DMS79 (cell line): Measurements from ENCODE around the gene MAGI2.
A peak's percentile ranks its signal among the peaks of the same experiment; 100 is the strongest.

Experiments
- DNase-seq: peaks from one replicate; lab custom pipeline; 2025; lab: John Stamatoyannopoulos, UW

MAGI2 gene

DNA sequence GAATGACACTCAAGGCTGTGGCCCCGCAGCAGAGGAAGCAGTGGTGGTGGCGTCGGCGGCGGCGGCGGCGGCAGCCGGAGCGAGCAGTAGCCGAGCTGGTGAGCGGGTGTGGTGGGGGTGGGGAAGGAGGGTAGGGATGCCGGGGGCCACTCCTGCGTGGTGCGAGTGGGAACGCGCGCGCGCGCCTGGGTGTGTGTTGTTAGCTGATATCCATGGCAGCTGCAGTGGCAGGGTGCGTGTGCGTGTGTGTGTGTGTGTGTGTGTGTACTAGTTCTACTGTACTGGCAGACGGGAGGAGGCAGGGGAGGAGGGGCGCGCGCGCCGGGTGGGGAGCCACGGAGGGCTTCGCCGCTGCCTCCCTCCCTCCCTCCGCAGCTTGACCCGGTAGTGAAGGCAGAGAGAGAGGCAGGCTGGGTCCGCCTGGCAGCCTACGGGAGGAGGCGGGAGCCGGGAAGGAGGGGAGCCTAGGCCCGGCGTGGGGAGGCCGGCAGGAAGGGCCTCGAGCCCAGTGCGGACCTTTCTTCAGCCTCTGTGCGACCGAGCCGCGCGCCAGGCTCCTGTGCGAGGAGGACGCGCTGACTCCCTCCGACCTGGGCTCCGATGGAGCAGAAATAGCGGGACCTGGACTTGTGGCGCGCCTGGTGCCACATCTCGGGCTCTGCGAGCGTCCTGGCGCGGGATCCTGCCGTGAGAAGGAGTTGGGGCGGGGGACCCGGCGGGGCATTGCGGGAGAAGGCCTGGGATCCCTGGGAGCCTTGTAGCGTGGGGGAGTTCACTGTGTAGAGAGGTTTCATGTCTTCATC, at the start of gene MAGI2:
MAGI2 (minus strand) TSS at position 110 of the 803 bp plus-strand sequence. CDS start 347 bp downstream, outside the sequence.
- DNase-seq: no peak

DNA sequence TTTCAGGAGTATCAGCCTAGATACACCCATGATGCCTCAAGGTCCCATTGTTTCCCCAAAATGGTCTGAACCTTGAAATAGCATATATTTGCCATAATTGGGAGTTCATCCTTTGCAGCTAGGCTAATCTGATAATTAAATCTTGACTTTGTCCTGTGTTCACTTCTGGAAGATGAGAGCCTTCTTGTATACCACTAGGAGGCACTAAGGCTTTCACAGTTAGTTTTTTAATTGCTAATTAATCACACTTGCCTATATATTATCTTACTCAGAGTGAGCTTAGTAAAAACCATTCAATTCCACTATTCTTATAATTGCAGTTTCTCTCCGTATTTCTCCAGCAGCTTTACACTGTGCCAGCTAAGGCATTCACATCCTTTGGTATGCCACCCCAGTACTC, 48.7 kb upstream of the MAGI2 start:
- DNase-seq: no peak

DNA sequence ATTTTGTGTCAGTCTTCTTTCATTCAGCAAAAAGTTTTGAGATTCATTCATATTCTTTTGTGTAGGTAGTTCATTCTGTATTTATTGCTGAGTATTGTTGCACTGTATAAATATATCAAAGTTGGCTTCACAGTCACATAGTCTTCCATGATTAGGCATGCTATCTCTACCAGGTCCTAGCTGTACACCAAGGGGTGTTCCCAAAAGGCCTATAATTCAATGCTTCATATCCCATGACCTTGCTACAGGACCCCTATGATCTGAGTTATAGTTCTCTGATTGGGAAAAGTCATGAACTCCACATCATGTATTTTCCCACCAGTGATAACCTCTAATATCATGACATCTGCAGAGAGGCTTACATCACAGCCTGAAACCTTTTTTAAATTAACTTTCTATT, 47.3 kb upstream of the MAGI2 start:
- DNase-seq: no peak

DNA sequence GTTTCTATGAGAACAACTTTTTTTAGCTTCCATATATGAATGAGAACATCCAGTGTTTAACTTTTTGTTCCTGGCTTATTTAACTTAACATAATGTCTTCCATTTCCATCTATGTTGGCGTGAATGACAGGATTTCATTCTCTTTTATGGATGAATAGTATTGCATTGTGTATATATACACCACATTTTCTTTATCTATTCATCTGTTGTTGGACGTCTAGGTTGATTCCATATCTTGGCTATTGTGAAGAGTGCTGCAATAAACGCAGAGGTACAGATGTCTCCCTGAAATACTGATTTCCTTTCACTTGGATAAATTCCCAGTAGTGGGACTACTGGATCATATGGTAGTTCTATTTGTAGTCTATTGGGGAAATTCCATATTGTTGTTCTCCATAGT, 44.3 kb upstream of the MAGI2 start:
- no peak for DNase-seq

DNA sequence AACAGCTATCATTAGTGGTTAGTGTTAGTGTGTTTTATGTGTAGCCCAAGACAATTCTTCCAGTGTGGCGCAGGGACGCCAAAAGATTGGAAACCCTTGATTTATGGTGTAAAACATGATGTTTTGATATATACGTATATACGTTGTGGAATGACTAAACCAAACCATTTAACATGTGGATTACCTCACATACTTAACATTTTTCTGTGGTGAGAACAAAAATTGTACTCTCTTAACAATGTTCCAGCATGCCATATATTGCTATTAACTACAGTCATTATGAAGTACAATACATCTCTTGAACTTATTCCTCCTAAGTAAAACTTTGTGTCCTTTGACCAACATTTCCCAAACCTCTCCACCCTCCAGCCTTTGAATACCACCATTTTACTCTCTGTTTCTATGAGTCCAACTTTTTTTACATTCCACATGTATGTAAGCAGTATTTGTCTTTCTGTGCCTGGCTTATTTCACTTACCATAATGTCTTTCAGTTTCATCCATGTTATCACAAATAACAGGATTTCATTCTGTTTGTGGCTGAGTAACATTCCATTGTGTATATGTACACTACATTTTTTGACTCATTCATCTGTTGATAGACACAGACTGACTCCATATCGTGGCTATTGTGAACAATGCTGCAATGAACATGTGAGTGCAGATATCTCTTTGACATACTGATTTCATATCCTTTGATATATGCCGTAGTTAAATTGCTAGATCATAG, 42.2 kb upstream of the MAGI2 start:
- no peak for DNase-seq

DNA sequence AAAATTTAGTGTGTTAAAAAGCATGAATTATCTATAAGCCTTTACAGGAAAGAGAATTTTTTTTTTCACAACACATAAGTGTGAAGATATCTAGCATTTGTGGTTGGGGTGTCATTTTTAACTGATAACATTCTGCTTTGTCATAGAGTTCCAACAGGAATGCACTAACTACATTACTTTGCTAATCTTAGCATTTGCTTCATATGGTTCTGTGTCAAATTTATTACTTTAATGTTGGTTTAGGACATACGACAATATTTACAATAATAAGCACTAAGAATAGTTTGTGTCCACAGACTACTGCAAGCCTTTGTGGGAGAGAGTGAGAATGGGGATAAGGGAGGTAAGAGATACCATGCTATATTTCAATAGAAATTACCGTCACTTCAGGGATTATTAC, 40.6 kb upstream of the MAGI2 start:
- no peak for DNase-seq

DNA sequence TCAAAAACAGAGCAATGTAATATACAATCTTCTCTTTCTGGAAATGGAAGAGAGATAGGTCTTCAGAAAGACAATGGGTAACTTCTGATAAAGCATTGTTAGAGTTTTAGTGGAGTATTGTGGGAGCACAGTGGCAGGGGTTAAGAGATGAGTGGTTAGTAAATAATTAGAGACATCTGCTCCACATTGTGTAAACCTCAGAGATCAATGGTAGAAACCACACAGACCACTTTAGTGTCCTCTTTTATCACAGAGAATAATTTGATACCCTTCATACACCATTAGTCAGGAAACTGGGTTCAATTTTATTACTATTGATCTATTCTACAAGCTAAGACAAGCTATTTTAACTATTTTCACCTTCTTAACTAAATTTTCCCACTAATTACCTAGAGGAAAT, 35.9 kb upstream of the MAGI2 start:
- no peak for DNase-seq

DNA sequence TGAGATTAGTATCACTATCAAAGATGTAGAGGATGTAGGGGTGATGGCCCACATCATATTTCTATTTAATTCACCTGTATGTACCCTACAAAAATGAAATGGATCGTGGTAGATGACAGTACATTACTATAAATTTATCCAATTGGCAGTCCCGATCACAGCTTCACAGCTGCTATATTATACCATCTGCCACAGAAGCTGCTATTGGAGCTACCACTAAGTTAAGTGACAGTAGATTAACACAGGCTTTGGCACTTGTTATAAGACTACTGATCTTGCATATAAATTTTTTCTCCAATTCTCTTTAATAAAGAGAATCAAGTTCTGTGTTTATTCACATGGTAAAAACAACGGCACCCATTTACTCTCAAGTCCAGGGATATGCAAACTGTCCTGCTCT, 24.9 kb upstream of the MAGI2 start:
- DNase-seq: no peak

DNA sequence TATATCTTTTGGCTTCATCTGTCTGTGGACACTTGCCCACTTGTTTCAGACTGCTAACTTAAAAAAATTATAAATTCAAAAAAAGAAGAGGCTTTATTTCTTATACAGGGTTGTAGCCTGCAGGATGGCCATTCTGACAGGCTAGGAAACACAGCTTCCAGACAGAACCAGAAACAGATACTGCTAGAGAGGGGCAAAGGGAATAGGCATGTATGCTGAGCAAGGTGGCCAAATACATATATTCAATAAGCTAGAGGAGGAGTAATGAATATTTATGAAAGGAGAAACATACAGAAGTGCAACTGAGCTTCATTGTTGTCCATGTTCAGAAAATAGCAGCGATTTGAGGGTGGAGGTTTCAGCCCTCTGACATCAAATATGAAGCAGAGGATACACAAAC, 22.0 kb upstream of the MAGI2 start:
- DNase-seq: no peak

DNA sequence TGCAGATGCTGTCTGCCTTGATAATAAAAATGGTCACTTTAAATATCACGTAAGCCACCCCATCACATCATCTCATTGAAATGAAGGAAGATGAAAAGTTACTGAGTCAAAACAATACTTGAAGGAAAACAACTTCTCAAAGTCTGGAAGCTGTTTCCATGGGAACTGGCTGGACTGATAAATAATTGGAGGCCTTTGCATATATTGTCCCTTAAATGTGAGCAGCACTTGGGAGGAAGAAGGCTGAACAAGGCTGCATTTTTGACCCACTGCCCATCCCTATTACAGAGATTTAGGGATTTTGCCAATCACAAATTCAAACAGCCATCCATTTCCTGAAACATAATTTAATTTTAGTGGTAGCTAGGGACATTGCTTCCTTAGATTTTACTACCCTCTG, 18.2 kb upstream of the MAGI2 start:
- no peak for DNase-seq

DNA sequence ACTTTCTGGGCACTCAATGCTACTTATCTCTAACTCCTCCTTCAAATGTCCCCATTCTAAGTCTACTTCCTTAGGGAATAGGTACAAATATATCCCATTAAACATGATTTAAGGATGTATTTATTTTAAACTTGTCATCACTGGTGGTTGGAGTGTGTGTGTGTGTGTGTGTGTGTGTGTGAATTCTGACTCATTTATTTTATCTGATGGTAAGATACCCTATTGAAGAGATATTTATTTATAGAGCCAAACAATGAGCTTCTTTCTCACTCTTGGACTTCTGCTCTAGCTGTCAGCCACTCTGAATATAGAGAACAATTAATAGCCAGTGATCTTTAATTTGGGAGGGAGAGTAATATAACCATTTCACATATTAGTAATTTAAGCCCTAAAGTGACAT, 17.8 kb upstream of the MAGI2 start:
- no peak for DNase-seq

DNA sequence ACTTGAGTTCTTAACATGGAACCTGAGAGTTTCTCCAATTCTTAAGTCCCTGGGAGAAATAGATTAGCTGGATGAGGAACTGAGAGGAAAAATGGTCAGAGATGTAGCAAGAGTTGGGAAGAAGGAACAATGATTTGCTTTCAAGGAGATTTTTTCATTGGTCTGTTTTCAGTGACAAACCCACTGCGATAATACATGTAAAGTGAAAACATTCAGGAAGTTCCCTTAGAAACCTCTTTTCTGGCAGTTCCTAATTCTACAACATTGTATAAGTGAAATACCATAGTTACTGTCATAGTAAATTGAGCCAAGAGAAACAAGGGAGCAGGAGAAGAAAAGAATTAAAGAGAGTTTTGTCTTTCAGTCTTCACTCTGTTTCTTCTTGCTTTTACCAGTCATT, 12.1 kb upstream of the MAGI2 start:
- no peak for DNase-seq

DNA sequence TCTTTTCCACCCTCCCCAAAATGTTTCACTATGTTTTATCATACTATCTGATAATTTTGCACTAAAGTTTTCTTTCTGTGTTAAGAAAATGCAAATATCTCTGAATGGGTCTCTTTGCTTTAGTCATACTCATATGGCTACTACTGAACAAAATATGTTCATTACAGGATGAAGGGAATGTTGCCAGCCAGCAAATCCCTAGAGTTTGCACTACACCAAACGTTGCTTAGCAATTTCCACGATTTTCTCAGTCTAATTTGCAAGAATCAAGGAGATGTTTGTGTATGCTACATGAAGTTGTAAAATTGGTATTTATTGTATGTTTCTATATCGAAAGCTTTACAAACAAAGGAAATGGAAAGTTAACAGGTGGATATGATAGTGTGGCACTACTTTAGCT, 10.6 kb upstream of the MAGI2 start:
- no peak for DNase-seq

DNA sequence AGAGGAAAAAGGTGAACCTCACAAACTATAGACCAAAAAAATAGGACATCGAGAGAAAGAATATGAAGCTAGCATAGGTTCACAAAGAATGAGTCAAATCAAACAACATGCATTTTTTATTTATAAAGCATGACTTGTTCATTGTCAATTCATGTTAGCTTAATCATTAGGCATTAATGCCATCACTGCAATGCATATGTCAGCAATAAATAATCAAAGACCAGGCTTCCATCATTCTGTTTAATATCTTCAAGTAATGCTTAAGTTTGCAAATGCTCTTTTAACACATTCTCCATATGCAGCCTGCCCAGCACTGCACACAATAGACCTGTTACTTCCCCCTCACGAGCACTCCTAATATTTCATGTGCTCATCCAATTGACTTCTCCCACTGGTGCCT, 8.9 kb upstream of the MAGI2 start:
- no peak for DNase-seq

DNA sequence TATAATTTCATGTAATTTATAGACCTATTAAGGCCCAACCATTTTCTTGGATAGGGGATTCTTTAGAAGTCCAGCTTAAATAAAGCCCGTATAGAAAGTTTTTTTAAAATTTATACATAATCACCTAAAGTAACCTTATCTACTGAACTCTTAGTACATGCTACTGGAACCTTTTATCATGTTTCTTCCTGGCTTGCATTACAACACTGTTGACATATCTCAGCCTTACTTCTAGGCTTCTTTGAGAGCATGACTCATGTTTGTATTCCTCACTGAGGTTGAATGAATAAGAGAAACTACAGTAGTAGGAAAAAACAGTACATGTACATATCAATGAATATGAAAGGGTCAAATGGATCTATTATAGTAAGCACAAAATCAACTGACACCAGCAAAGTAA, 8.2 kb upstream of the MAGI2 start:
- DNase-seq: no peak

DNA sequence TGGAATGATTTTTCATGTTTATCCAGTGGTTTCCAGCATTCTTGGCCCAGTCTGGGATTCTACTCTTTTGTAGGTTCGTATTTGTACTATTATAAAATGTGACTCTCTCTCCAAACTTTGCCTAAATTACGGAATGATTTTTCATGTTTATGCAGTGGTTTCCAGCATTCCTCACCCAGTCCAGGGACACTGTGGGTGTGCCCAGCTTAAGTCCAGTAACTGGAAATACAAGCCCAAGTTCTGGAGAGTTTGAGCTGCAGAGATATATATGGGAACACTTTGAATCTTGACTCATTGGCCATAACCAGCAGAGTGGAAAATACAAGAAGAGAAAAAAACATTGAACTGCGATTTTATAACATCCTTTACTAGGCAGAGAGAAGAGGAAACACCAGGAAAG, 5.9 kb upstream of the MAGI2 start:
- no peak for DNase-seq

DNA sequence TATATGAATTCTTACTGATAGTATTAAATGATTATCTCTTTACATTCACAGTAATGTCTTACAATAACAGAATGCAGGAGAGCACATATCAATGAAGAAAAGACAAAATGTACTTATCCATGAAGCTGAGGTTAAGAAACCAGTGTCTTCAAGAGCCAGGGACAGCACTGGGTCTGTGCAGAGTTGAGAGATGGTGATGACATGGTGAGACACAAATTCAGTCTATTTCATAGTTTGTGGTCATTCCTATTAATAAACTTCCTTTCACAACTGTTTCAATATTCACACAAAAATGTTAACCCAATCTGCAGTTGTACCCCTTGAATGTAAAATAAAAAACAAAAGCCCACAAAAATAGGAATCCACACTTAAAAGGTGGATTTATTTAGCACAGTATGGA, 5.3 kb upstream of the MAGI2 start:
- no peak for DNase-seq

DNA sequence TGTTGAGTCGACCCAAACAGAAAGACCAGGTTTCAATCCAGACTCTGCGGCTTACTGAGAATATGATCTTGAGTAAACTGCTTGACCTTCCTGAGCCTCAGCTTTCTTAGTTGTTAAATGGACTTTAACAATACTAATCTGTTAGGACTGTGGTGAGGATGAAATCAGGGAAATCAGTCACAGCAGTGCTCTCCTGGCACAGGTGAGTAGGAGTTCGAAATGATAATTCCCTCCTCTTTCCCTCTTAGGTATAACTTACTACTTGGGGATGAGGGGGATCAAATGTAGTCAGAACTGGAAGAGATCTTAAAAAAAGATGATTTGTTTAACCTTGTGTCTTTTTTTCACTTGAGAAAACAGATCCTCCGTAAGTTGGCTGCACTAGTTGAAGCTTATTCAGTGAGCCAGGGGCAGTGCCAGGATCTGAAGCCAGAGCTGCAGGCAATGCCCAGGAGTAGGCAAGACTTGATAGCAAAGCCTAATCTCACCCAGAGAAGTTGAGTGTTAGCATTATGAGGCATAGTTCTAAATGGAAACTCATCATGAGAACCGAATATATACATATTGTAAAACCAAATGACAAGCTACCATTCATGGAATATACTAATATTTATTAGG, 1.8 kb upstream of the MAGI2 start:
- DNase-seq: no peak

DNA sequence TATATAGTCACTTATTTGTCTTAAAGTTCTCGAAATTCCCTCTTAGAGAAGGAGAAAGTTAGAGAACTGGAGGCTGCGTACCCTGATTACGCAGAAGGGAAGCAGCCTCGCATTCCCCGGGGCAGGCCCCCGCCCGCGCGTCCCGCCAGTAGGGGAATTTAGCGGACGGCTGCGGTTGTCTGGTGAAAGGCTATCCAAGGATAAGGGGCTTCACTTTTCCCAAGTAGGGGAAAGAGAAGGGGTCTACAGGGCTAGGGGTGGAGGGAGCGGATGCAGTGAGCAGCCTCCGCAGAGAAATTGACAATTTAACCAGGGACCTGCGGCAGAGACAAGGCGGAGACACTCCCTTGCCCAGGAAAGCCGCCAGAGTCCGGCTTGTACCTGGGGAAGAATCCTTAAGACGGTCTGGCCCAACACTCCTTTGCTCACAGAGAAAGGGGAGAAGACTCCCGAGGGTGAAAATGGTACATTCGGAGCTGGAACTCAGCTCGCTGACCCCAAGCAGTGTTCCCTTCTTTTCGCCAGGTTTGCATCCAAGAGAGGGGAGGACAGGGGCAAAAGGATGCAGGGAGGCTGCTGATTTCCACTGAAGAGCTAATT, 994 bp upstream of the MAGI2 start:
- DNase-seq: no peak

DNA sequence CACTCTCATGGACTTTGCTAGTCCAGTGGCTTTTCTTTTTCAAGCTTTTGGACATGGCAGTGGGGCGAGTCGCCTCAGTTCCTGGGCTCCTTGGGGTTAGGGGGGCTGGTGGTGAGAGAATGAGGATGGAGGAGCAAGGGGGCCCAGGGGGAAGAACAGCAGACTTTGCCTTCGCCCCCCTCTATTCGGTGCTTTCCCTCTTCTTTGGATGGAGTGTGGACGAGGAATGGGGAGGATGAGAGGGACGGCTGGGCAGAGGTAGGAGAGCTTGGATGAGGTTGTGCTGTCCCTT, 255 bp downstream of the MAGI2 start:
- no peak for DNase-seq

DNA sequence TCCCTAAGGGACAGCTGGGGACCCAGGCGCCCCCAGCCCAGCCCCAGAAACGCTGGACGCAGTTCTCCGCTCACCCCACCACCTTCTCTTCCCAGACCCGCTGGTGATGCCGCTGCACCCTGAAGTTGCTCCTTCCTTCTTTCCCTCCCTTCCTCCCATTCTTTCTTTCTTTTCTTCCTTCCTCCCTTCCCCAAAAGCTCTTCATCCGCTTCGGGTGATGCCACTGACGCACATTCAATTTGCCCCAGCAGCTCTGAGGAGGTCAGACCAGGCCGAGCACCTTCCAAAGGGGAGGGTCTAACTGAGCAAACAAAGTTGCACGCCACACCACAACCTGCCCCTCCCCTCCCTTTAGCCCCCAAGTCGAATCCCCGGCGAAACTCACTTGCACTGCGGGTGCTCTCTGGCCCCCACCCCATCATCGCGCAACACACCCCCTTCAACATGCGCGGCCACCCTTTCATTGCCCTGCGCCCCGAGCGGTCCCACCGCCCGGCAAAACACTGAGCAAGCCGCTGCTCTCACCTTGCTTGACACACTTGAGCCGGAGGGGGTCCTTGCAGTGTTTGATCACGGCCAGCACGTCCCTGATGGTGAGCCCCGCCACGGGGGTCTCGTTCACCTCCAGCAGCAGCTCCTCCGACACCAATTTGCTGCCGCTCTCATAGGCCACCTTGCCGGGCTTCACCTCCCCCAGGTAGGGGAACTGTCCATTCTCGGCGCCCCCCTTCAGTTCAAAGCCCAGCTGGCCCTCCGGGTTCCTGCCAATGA, 787 bp downstream of the MAGI2 start:
- DNase-seq: no peak

DNA sequence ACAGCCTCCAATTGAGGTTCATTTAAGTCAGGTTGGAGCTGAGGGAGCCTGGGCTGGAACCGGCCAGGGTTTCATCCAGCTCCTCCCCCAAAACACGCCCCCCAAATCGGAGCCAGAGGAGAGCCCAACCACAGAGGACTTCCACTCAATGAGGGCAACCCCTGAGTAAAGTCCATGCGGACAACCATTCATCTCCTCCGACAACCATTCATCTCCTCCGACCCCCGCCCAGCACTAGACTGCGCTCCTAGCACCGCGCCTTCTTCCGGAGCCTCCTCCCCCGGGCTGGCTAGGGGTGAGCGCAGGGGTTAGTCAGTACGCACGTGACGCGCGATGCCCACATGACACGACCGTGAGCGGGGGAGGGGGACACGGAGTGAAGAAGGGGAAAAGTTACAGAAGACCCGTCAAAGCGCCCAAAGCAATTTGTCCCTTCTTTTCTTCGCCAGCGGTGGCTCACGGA, 1.4 kb downstream of the MAGI2 start:
- peak; percentile 14 for DNase-seq
